Mesenchymal stem cell (in vitro differentiated cells and primary cell): Measurements from ENCODE around the gene TLR7. TPM values are rescaled to one million over a fixed set of nuclear protein-coding genes. Genes with fewer than 3 reads are reported as not detected.
A peak's percentile ranks its signal among the peaks of the same experiment; 100 is the strongest.

Experiments used
- DNase-seq: peaks from one replicate; pipeline ENCODE4 v3.0.0-alpha.2; 2013
- H2AFZ ChIP-seq: one replicate; pipeline ENCODE4 v1.6.1; 2013; ENCODE audit warnings: low read depth, mild to moderate bottlenecking, control low read depth, inconsistent platforms, low read length, moderate library complexity
- H2AK5ac ChIP-seq: 2 replicates; pipeline ENCODE4 v1.6.1; 2013; ENCODE audit warnings: low read length, moderate library complexity, mild to moderate bottlenecking, inconsistent platforms; ENCODE audit not compliant: severe bottlenecking
- H2BK120ac ChIP-seq: one replicate; pipeline ENCODE4 v1.6.1; 2013; ENCODE audit warnings: low read depth, mild to moderate bottlenecking, inconsistent platforms, low read length, moderate library complexity
- H2BK12ac ChIP-seq, 2 experiments: one replicate each; pipeline ENCODE4 v1.6.1; 2013; ENCODE audit warnings: inconsistent platforms in 2 of 2, low read length in 2 of 2, mild to moderate bottlenecking in 2 of 2, moderate library complexity in 2 of 2, control low read depth in 1 of 2
- H2BK15ac ChIP-seq: one replicate; pipeline ENCODE4 v1.6.1; 2013; ENCODE audit warnings: mild to moderate bottlenecking, low read depth, inconsistent platforms; ENCODE audit not compliant: poor library complexity, severe bottlenecking
- H2BK5ac ChIP-seq: 2 replicates; pipeline ENCODE4 v1.6.1; 2013; ENCODE audit warnings: low read depth, mild to moderate bottlenecking, low read length, control low read depth, inconsistent platforms; ENCODE audit not compliant: poor library complexity, severe bottlenecking
- H3K14ac ChIP-seq, 2 experiments: one replicate each; pipeline ENCODE4 v1.6.1; 2013; ENCODE audit warnings: inconsistent platforms in 2 of 2, low read length in 2 of 2, control low read depth in 1 of 2, mild to moderate bottlenecking in 1 of 2, moderate library complexity in 1 of 2
- H3K18ac ChIP-seq, 2 experiments: one replicate each; pipeline ENCODE4 v1.6.1; 2013; ENCODE audit warnings: inconsistent platforms in 2 of 2, low read length in 2 of 2, control low read depth in 1 of 2, low read depth in 1 of 2, mild to moderate bottlenecking in 1 of 2
- H3K23ac ChIP-seq, 2 experiments: one replicate each; pipeline ENCODE4 v1.6.1; 2013; ENCODE audit warnings: inconsistent platforms in 2 of 2, low read length in 2 of 2, mild to moderate bottlenecking in 2 of 2, moderate library complexity in 2 of 2, control low read depth in 1 of 2
- H3K27ac ChIP-seq: 2 replicates; pipeline ENCODE4 v1.5.1; 2013; ENCODE audit warnings: mild to moderate bottlenecking, moderate library complexity, low read length, control low read depth, inconsistent platforms; ENCODE audit not compliant: poor library complexity, severe bottlenecking
- H3K27me3 ChIP-seq, 2 experiments: 2 replicates each; pipeline versions ENCODE4 v1.6.1 to v1.7.0; 2013; ENCODE audit warnings: low read length in 2 of 2, mild to moderate bottlenecking in 2 of 2, moderate library complexity in 2 of 2, control low read depth in 1 of 2, inconsistent platforms in 1 of 2; ENCODE audit not compliant: control insufficient read depth in 1 of 2, insufficient read depth in 1 of 2
- H3K36me3 ChIP-seq, 2 experiments: 2 replicates each; pipeline versions ENCODE4 v1.6.1 to v1.7.0; 2013; ENCODE audit warnings: low read length in 2 of 2, control low read depth in 1 of 2, inconsistent platforms in 1 of 2, low read depth in 1 of 2, mild to moderate bottlenecking in 1 of 2; ENCODE audit not compliant: insufficient read depth in 2 of 2, control insufficient read depth in 1 of 2
- H3K4ac ChIP-seq, 2 experiments: one replicate each; pipeline ENCODE4 v1.6.1; 2013; ENCODE audit warnings: inconsistent platforms in 2 of 2, low read length in 2 of 2, mild to moderate bottlenecking in 2 of 2, moderate library complexity in 2 of 2, control low read depth in 1 of 2, low read depth in 1 of 2
- H3K4me1 ChIP-seq: 2 replicates; pipeline ENCODE4 v1.6.1; 2013; ENCODE audit warnings: low read depth, low read length, control low read depth; ENCODE audit not compliant: control insufficient read depth, insufficient read depth
- H3K4me2 ChIP-seq: 2 replicates; pipeline ENCODE4 v1.6.1; 2013; ENCODE audit warnings: low read length, mild to moderate bottlenecking, inconsistent platforms; ENCODE audit not compliant: poor library complexity, severe bottlenecking
- H3K4me3 ChIP-seq, 2 experiments: 2 replicates each; pipeline versions ENCODE4 v1.5.1 to v1.7.0; 2013; ENCODE audit warnings: low read length in 2 of 2, mild to moderate bottlenecking in 2 of 2, control low read depth in 1 of 2, low read depth in 1 of 2; ENCODE audit not compliant: insufficient read depth in 1 of 2
- H3K79me1 ChIP-seq: replicated peaks from 2 replicates; pipeline ENCODE4 v1.6.1; 2013; ENCODE audit warnings: mild to moderate bottlenecking, control low read depth, low read length, inconsistent platforms; ENCODE audit not compliant: poor library complexity, severe bottlenecking
- H3K9ac ChIP-seq: 2 replicates; pipeline ENCODE4 v1.7.0; 2013; ENCODE audit warnings: mild to moderate bottlenecking, low read length, moderate library complexity
- H3K9me3 ChIP-seq: 2 replicates; pipeline ENCODE4 v1.7.0; 2013; ENCODE audit warnings: mild to moderate bottlenecking, low read length; ENCODE audit not compliant: control insufficient read depth
- H4K8ac ChIP-seq: one replicate; pipeline ENCODE4 v1.6.1; 2013; ENCODE audit warnings: inconsistent platforms, mild to moderate bottlenecking, low read length, moderate library complexity
- H4K91ac ChIP-seq: one replicate; pipeline ENCODE4 v1.6.1; 2013; ENCODE audit warnings: mild to moderate bottlenecking, low read length, inconsistent platforms
- WGBS: methylation state at CpG from one replicate; pipeline ENCODE4 v1.1.7; 2013; ENCODE audit warnings: mixed read lengths; 5-methylcytosine and 5-hydroxymethylcytosine counted together
- polyA plus RNA-seq, 2 experiments: library from polyadenylated mRNA; stranded (reverse); fragments of 200-250 nt; gene quantifications; one replicate each; pipeline ENCODE4 v1.2.3, GENCODE V29; 2013

TLR7 gene
- not detected for polyA plus RNA-seq (2013, experiment 1 of 2)
- not detected for polyA plus RNA-seq (2013, experiment 2 of 2)

DNA sequence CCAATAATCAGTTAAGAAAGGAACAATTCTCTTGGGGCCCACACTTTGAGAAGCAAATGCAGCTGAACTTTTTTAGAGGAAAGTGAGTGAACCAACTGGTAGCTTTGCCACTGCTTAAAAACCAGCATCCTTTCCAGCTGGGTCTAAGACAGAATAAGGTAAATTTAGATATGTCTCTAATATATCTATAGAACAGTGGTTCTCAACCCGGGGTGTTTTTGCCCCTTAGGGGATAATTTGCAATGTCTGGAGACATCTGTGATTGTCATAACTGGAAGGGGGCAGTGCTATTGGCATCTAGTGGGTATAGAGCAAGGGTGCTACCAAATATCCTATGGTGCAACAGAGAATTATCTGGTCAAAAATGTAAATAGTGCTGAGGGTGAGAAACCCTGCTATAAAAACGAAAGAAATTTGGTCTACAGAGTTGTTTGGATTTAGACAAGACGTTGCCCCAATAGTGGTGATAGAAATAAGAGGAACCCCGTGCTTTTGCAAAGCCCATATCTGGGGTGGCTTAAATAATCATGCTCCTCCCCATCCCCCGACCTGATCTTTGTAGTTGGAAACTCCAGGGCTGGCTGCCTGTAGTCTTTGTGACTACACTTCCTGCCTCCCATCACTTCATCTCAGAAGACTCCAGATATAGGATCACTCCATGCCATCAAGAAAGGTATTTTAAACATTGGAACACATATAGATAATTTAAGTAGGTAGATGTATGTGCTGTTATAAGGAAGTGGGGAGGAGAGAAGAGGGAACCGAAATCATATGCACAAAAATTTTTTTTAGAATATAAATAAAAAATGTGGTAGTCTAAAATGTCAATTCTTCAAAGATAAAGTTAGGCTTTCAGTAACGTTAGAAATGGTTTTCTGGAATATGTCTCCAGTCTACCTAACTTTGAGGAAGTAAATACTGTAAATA is at the start of gene TLR7:
TLR7 (plus strand) TSS at position 622 of the 927 bp plus-strand sequence. CDS start 507 bp downstream, outside the sequence.
- WGBS: 67% methylated on average over 4 of the region's 7 CpGs
- H2AK5ac ChIP-seq: no peak within 1 kb of the TSS
- no peak within 1 kb of the TSS for H3K4ac ChIP-seq
- DNase-seq: no peak
- no peak within 1 kb of the TSS for H3K27ac ChIP-seq
- H3K36me3 ChIP-seq: no peaks in the 10 kb centered on the region
- H2AFZ ChIP-seq: no peak within 1 kb of the TSS
- no peaks in the 10 kb centered on the region for H3K79me1 ChIP-seq
- H3K27me3 ChIP-seq: no peaks in the 10 kb centered on the region
- H2BK12ac ChIP-seq: no peak within 1 kb of the TSS
- no peak within 1 kb of the TSS for H3K4me2 ChIP-seq
- no peak within 1 kb of the TSS for H3K4me3 ChIP-seq
- no peak within 1 kb of the TSS for H2BK15ac ChIP-seq
- H3K9me3 ChIP-seq: peaks cover 4% of the 10 kb centered on the region
- H4K91ac ChIP-seq: no peak within 1 kb of the TSS
- no peak within 1 kb of the TSS for H2BK120ac ChIP-seq
- H3K9ac ChIP-seq: no peak within 1 kb of the TSS
- H3K4me1 ChIP-seq: no peaks in the 10 kb centered on the region
- H4K8ac ChIP-seq: no peak within 1 kb of the TSS
- no peak within 1 kb of the TSS for H3K14ac ChIP-seq
- no peak within 1 kb of the TSS for H3K18ac ChIP-seq
- H2BK5ac ChIP-seq: no peak within 1 kb of the TSS
- H3K23ac ChIP-seq: no peak within 1 kb of the TSS

DNA sequence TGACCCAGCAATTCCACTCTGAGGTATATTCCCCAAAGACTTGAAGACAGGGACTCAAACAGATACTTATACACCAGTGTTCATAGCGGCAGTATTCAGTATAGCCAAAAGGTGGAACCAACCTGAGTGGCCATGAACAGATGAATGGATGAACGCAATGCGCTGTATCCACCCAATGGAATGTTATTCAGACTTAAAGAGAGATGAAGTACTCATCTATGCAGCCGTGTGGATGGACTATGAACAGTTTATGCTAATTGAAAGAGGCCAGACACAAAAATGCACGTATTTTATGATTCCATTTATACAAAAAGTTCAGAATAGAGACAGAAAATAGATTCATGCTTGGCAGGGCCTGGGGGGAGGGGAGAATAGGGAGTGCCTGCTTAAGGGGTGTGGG is 49.3 kb upstream of the TLR7 start:
- H4K8ac ChIP-seq: no peak overlapping the region
- no peaks in the 10 kb centered on the region for H3K9me3 ChIP-seq
- H2BK12ac ChIP-seq: no peak overlapping the region
- H3K4me1 ChIP-seq: peaks cover 4% of the 10 kb centered on the region
- H3K4me3 ChIP-seq: no peak overlapping the region
- no peak for DNase-seq
- no peak overlapping the region for H3K23ac ChIP-seq
- H2BK15ac ChIP-seq: no peak overlapping the region
- H3K27me3 ChIP-seq: peaks cover 0 to 4% of the 10 kb centered on the region in 2 experiments
- no peak overlapping the region for H3K27ac ChIP-seq
- no peak overlapping the region for H2BK120ac ChIP-seq
- WGBS: 100% methylated on average over 3 of the region's 5 CpGs
- H3K14ac ChIP-seq: no peak overlapping the region
- H3K79me1 ChIP-seq: no peaks in the 10 kb centered on the region
- H3K36me3 ChIP-seq: peaks cover 4 to 22% of the 10 kb centered on the region in 2 experiments
- H3K4ac ChIP-seq: no peak overlapping the region
- H4K91ac ChIP-seq: no peak overlapping the region
- H2BK5ac ChIP-seq: no peak overlapping the region
- H3K4me2 ChIP-seq: no peak overlapping the region
- no peak overlapping the region for H3K9ac ChIP-seq
- H3K18ac ChIP-seq: no peak overlapping the region
- no peak overlapping the region for H2AFZ ChIP-seq
- no peak overlapping the region for H2AK5ac ChIP-seq

GRCh38 chrX:12819222-12819621 is 47.6 kb upstream of the TLR7 start:
- 97% methylated on average over 8 of the region's 9 CpGs for WGBS
- H3K4me1 ChIP-seq: peaks cover 4% of the 10 kb centered on the region
- H3K9me3 ChIP-seq: no peaks in the 10 kb centered on the region
- H3K9ac ChIP-seq: no peak overlapping the region
- peak overlapping the region in 1 of 2 experiments; percentile 20 for H3K14ac ChIP-seq
- H3K18ac ChIP-seq: no peak overlapping the region
- H3K79me1 ChIP-seq: no peaks in the 10 kb centered on the region
- H3K23ac ChIP-seq: no peak overlapping the region
- no peak overlapping the region for H3K4me2 ChIP-seq
- peaks cover 0 to 4% of the 10 kb centered on the region in 2 experiments for H3K27me3 ChIP-seq
- H2BK12ac ChIP-seq: no peak overlapping the region
- no peak overlapping the region for H2BK15ac ChIP-seq
- H3K4ac ChIP-seq: no peak overlapping the region
- no peak overlapping the region for H2AFZ ChIP-seq
- peaks cover 4 to 26% of the 10 kb centered on the region in 2 experiments for H3K36me3 ChIP-seq
- H3K4me3 ChIP-seq: no peak overlapping the region
- H4K8ac ChIP-seq: no peak overlapping the region
- no peak overlapping the region for H3K27ac ChIP-seq
- H2BK120ac ChIP-seq: no peak overlapping the region
- H2BK5ac ChIP-seq: no peak overlapping the region
- DNase-seq: no peak
- H4K91ac ChIP-seq: no peak overlapping the region
- no peak overlapping the region for H2AK5ac ChIP-seq

GRCh38 chrX:12820737-12821136 is 46.1 kb upstream of the TLR7 start:
- peaks cover 0 to 5% of the 10 kb centered on the region in 2 experiments for H3K27me3 ChIP-seq
- no peak overlapping the region for H3K9ac ChIP-seq
- H2BK120ac ChIP-seq: no peak overlapping the region

More at GRCh38 chrX:12820737-12821136, 46.1 kb upstream of the TLR7 start:
- Histone ChIP-seq H4K8ac (no peak overlapping the region), H2AK5ac (no peak overlapping the region), H2BK5ac (no peak overlapping the region), H3K18ac (no peak overlapping the region), H3K4ac (no peak overlapping the region), H4K91ac (no peak overlapping the region), H3K4me2 (no peak overlapping the region), H2BK12ac (no peak overlapping the region), H3K9me3 (no peaks in the 10 kb centered on the region), H3K4me1 (peaks cover 6% of the 10 kb centered on the region), H3K79me1 (no peaks in the 10 kb centered on the region), H2BK15ac (no peak overlapping the region), H3K23ac (no peak overlapping the region), H3K27ac (no peak overlapping the region), H2AFZ (no peak overlapping the region), H3K14ac (no peak overlapping the region), H3K36me3 (peaks cover 4 to 34% of the 10 kb centered on the region in 2 experiments), H3K4me3 (no peak overlapping the region)
- 93% methylated on average over 5 of the region's 7 CpGs for WGBS
- DNase-seq: no peak
